ENCODE results near the gene DDIAS.

DDIAS gene

DNA sequence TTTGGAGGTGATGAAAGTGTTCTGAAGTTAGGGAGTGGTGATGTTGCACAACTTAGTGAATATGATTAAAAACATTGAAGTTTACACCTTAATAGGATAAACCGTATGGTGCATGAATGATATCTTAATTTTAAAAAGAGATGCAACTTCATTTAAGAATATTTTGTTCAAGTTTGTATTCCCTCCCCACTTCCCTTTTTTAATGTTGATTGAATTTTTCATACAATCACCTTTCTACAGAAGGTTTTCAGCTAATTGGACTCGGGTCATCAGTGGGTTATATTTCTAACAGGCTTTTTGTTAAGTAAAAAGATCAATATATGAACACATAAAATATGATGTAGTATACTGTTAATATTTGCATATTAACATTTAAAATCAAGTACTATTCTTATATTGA lies 72.6 kb downstream of the DDIAS start:
- DNase-seq (ENCODE audit: low read depth): no peak
- TF ChIP-seq, protein P1, sequence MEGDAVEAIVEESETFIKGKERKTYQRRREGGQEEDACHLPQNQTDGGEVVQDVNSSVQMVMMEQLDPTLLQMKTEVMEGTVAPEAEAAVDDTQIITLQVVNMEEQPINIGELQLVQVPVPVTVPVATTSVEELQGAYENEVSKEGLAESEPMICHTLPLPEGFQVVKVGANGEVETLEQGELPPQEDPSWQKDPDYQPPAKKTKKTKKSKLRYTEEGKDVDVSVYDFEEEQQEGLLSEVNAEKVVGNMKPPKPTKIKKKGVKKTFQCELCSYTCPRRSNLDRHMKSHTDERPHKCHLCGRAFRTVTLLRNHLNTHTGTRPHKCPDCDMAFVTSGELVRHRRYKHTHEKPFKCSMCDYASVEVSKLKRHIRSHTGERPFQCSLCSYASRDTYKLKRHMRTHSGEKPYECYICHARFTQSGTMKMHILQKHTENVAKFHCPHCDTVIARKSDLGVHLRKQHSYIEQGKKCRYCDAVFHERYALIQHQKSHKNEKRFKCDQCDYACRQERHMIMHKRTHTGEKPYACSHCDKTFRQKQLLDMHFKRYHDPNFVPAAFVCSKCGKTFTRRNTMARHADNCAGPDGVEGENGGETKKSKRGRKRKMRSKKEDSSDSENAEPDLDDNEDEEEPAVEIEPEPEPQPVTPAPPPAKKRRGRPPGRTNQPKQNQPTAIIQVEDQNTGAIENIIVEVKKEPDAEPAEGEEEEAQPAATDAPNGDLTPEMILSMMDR (IDR thresholded peaks at IDR 0.05; ENCODE audit: low read depth, low read length, missing control alignments): no peak
- H3K4me3 ChIP-seq (ENCODE audit: low read depth, low read length): no peak overlapping the region

DNA sequence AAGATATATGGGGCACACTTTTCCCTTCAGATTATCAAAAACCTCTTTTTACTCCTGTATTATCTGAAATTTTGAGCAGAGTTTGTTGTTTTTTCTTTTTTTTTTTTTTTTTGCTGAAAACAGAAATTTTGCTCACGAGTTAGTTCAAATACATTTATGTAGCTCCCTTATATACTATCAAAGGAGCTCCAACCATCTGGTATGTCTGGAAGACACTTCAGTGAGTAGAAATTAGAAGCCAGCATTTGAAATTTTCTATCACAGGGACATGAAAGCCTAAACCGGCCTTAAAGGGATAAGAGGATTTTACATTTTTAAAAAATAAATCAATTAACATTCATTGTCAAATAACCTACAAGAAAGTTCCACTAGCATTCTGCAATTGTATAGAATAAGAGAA lies 73.3 kb downstream of the DDIAS start:
- TF ChIP-seq, protein P1 (IDR thresholded peaks at IDR 0.05; ENCODE audit: low read depth, low read length, missing control alignments): no peak
- no peak for DNase-seq (ENCODE audit: low read depth)
- no peak overlapping the region for H3K4me3 ChIP-seq (ENCODE audit: low read depth, low read length)

DNA sequence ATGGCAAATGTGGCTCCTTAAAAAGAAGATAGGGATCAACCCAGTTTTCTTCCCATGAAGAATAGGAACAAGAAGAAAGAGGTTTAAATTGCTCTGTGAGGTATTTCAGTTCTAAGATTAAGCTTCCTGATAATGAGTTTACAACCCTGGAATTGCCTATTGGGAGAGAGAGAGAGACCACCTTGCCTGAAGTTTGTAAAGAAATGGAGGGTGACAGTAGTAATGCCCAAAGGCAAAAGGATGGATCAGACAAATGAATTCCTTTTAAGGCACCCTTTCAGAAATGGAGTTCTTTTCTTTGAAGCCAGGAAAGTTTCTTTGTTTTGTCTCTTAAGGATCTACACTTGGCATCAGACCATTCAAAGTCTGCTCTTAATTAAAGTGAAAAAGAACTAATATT lies 74.3 kb downstream of the DDIAS start:
- no peak overlapping the region for H3K4me3 ChIP-seq (ENCODE audit: low read depth, low read length)
- DNase-seq (ENCODE audit: low read depth): no peak

DNA sequence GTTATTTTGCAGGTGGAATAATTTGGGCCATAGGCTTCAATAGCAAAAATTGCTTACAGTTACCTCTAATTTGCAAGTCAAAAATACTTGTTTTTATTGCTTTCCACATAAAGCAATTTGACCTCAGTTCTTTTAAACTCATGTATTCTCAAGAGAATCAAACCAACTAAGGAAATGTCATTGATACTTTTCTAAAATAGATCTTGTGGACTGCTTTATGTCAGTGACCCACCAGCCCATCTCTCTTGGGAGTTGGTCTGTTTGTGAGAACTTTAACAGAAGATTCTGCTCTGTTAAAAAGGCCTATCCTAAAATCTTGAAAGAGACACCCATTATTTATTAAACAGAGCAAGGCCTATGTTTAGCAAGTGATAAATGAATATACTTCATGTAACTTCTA lies 75.2 kb downstream of the DDIAS start:
- H3K4me3 ChIP-seq (ENCODE audit: low read depth, low read length): no peak overlapping the region
- TF ChIP-seq, protein P1 (IDR thresholded peaks at IDR 0.05; ENCODE audit: low read depth, low read length, missing control alignments): no peak
- no peak for DNase-seq (ENCODE audit: low read depth)

More for the DNA sequence above, 74.3 kb downstream of the DDIAS start:
- TF ChIP-seq, protein P1 (IDR thresholded peaks at IDR 0.05; ENCODE audit: low read depth, low read length, missing control alignments): no peak

DNA sequence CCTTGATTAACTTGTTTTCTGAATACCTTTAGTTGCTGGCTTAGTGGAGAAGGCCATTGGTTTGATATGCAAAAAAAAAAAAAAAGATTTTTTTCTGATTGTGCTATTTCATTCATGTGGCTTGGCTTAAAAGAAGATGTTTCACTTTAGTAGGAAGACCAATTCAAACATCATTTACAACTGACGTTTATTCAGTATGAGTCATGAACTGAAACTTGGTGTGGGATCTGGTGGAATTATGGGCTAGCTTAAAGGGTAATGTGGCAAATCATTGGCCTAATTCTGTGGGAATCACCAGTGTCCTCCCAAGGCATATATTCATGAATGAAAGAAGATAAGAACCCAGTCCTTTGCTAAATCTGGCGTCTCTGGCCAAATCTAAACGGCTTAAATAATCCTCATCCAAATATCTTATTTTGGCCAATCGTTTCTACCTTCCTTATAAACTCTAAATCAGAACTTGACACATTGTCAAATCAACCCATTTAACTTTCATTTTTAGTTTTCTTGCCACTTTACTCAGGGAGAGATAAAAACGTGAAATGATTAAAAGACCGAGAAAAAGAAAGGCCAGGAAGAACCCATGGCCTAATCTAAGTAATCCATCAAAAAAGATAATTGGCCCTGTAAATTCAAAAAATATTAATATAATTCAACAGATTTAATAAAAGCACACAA lies 77.0 kb downstream of the DDIAS start:
- DNase-seq (ENCODE audit: low read depth): no peak
- TF ChIP-seq, protein P1 (IDR thresholded peaks at IDR 0.05; ENCODE audit: low read depth, low read length, missing control alignments): no peak
- no peak overlapping the region for H3K4me3 ChIP-seq (ENCODE audit: low read depth, low read length)

DNA sequence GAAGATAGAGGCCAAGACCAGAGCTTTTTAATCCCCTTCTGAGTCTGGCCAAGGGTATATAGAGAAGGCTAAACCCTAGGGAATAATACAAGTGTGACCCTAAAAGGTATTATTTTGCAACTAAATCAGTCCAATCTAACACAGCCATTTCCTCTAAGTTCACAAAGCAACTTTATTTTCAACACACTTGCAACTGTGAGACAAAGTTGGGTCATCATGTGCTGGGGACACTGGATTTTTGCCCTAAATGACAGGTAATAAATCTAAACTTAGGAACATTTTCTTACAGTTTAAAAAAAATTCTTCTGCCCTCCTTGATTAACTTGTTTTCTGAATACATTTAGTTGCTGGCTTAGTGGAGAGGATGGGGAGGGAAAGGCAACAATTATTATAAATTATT lies 78.3 kb downstream of the DDIAS start:
- TF ChIP-seq, protein P1 (IDR thresholded peaks at IDR 0.05; ENCODE audit: low read depth, low read length, missing control alignments): no peak
- DNase-seq (ENCODE audit: low read depth): no peak

DNA sequence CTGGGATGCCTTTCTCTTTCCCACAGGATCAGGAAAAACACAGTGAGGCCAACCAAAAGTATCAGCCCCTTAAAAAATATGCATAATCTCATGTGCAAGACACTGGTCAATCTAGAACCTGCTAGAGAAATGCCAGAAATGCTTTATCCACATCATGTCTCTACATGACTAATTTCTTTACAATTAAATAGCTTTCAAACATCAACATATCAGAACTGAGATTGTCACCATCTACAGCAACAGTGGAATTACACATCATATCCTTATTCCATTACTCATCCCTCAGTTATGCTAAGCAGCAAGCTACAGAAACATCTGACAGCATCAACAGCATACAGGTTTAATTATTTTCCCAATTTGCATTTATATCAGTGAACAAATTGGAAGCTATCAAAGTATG lies 78.8 kb downstream of the DDIAS start:
- TF ChIP-seq, protein P1 (IDR thresholded peaks at IDR 0.05; ENCODE audit: low read depth, low read length, missing control alignments): no peak
- DNase-seq (ENCODE audit: low read depth): no peak
- H3K4me3 ChIP-seq (ENCODE audit: low read depth, low read length): no peak overlapping the region

More for the DNA sequence above, 78.3 kb downstream of the DDIAS start:
- H3K4me3 ChIP-seq (ENCODE audit: low read depth, low read length): no peak overlapping the region
